Measurements from ENCODE around the gene LRFN3. TPM values are rescaled to one million over a fixed set of nuclear protein-coding genes. Genes with fewer than 3 reads are reported as not detected.
A peak's percentile ranks its signal among the peaks of the same experiment; 100 is the strongest.

Gene LRFN3
- total RNA-seq, 2 experiments from 2014 or later, result 2.8 to 6.0 TPM

DNA sequence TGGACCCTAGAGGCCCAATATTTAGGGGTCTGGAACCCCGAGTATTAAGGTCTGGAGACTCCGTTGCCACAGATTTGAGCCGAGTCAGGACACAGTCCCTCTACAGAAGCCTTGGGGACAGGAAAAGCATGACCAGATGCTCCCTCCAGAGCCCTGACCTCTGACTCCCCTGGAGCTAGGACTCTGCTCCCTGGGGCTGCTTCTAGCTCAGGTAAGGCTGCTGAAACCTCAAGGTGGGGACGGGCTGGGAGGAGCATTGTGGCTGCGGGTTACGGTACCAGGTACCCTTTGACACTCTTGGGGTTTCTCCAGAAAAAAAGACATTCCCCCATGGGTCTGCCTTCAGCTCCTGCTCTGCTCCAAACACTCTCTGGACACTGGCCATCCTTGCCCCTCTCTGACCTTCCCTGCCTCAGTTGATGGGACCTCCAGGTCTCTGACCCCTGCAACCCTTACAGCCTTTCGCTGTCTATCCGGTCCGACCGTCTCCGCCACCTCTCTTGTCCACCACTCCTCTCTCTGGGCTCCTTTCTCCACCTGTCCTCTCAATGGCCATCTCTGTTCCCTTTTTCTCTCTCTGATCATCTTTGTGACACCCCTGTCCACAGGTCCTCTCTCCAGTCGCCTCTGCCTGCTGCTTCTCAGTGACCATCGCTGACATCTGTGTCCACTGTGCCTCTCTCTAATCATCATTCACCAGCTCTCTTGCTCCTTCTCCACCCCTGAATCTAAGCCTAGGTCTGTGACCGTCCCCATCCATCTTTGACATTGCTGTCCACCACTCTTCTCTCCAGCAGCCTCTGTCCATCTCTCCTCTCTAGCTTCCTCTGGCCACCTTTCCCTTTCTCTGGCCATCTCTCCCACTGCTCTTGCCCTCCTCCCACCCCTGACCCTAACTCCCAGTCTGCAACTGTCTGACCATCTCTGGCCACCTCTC is 1.4 kb downstream of the LRFN3 start:
- H2AFZ ChIP-seq (ENCODE audit: low read length), result no peak overlapping the region
- H3K36me3 ChIP-seq (ENCODE audit: insufficient read depth, low read length), result no peaks in the 10 kb centered on the region
- H3K4me1 ChIP-seq (ENCODE audit: insufficient read depth, low read length, poor library complexity, severe bottlenecking), result no peaks in the 10 kb centered on the region
- no peaks in the 10 kb centered on the region for H3K9me2 ChIP-seq (ENCODE audit: insufficient read depth, low read length)
- DNase-seq (ENCODE audit: low spot score), result no peak
- H3K9me3 ChIP-seq (ENCODE audit: low read length), result no peaks in the 10 kb centered on the region
- no peak for TF ChIP-seq EZH2phosphoT487 (IDR thresholded peaks at IDR 0.05; ENCODE audit: borderline replicate concordance, low read depth, low read length)
- TF ChIP-seq CTCF (conservative IDR thresholded peaks at IDR 0.05; ENCODE audit: low read length), result no peak
- BruUV-seq (replicated peaks), result no TSS peak
- CTCF ChIA-PET (ENCODE audit: unreplicated experiment), result no interaction called here
- no peaks in the 10 kb centered on the region for H3K79me2 ChIP-seq (ENCODE audit: insufficient read depth, low read depth, low read length)
- H4K20me1 ChIP-seq (ENCODE audit: insufficient read depth, low read length), result no peaks in the 10 kb centered on the region
- peak overlapping the region; percentile 80 for H3K4me3 ChIP-seq (ENCODE audit: low read depth, low read length, poor library complexity, severe bottlenecking)
- POLR2A ChIA-PET, result no interaction called here
- H3K27ac ChIP-seq (ENCODE audit: low read depth, low read length, poor library complexity, severe bottlenecking), result no peak overlapping the region
- intact Hi-C loops (cut with micrococcal nuclease; ENCODE audit: unreplicated experiment), result no loop called here
- H3K4me2 ChIP-seq (ENCODE audit: low read length), result peak overlapping the region; percentile 82

DNA sequence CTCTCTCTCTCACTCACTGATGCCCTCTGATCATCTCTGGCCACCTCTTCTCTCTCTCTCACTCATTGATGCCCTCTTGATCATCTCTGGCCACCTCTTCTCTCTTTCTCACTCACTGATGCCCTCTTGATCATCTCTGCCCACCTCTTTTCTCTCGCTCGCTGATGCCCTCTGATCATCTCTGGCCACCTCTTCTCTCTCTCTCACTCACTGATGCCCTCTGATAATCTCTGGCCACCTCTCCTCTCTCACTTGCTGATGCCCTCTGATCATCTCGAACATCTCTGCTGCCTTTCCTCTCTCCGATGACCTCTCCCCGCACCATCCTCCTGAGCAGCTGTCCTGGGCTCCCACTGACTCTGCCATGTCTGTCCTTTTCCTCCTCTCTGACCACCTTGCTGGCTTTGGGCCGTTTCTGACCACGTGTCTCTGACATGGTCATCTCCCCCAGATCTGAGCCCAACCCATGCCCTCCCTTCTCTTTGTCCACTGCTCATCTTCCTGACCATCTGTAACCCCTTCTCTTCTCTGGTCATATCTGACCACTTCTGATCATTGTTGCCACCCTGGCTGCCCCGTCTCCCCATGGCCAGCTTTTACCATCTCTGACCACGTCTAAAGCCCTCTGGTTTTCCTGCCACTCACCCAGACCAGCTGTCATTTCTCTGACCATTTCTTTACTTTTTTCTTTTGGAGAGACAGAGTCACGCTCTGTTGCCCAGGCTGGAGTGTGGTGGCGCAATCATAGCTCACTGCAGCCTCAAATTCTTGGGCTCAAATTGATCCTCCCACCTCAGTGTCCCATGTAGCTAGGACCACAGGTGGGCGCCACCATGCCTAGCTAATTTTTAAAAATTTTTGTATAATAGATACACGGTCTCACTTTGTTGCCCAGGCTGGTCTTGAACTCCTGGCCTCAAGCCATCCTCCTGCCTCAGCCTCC is 2.4 kb downstream of the LRFN3 start:
- TF ChIP-seq CTCF (conservative IDR thresholded peaks at IDR 0.05; ENCODE audit: low read length) (no peak; the same call in 1 of the 2 replicates), EZH2phosphoT487 (IDR thresholded peaks at IDR 0.05; ENCODE audit: borderline replicate concordance, low read depth, low read length) (no peak)
- no peak overlapping the region for H3K4me3 ChIP-seq (ENCODE audit: low read depth, low read length, poor library complexity, severe bottlenecking)
- BruUV-seq (replicated peaks), result no TSS peak
- no peaks in the 10 kb centered on the region for H3K9me2 ChIP-seq (ENCODE audit: insufficient read depth, low read length)
- H3K27ac ChIP-seq (ENCODE audit: low read depth, low read length, poor library complexity, severe bottlenecking), result no peak overlapping the region
- no peaks in the 10 kb centered on the region for H3K9me3 ChIP-seq (ENCODE audit: low read length)
- CTCF ChIA-PET (ENCODE audit: unreplicated experiment), result no interaction called here
- DNase-seq (ENCODE audit: low spot score), result no peak
- H3K79me2 ChIP-seq (ENCODE audit: insufficient read depth, low read depth, low read length), result no peaks in the 10 kb centered on the region
- H3K4me1 ChIP-seq (ENCODE audit: insufficient read depth, low read length, poor library complexity, severe bottlenecking), result no peaks in the 10 kb centered on the region
- intact Hi-C loops (cut with micrococcal nuclease; ENCODE audit: unreplicated experiment), result no loop called here
- POLR2A ChIA-PET, result no interaction called here
- no peaks in the 10 kb centered on the region for H3K36me3 ChIP-seq (ENCODE audit: insufficient read depth, low read length)
- H3K4me2 ChIP-seq (ENCODE audit: low read length), result peak overlapping the region; percentile 82; the same call in 1 of the 2 replicates
- no peak overlapping the region for H2AFZ ChIP-seq (ENCODE audit: low read length)
- no peaks in the 10 kb centered on the region for H4K20me1 ChIP-seq (ENCODE audit: insufficient read depth, low read length)

Measured in OCI-LY7 (cell line).